ENCODE measurements around the gene WNT9A.
A peak's percentile ranks its signal among the peaks of the same experiment; 100 is the strongest.

Gene WNT9A

DNA sequence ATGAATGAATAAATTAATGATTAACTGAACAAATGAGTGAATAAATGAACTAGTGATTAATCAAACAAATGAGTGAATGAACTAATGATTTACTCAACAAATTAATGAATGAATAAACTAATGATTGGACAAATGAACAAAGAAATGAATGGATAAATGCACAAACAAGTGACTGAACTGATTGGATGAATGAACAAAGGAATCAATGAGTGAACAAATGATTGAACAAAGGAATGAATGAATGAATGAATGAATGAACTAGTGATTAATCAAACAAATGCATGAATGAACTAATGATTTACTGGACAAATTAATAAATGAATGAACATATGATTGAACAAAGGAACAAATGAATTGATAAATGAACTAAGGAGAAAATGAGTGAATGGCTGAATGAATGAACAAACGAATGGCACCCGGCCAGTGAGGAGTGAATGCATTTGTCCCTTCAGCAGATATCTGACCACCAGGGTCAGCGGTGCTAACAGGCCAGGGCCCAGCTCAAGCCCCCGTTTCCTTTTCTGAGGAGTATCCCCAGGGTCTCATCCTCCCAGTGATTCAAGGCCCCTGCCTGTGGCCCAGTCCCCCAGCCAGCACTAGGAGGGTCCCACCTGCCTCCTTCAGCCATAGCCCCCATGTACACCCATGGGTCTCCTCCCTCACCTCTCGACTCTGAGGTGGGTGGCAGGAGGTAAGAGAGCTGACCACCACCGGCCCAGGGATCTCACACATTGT, 49.9 kb downstream of the WNT9A start:
- no peak for DNase-seq (ENCODE audit: low read depth)

- DNase-seq (ENCODE audit: low read depth): no peak
Measured at GRCh38 chr1:227896710-227897655, 50.7 kb downstream of the WNT9A start.

DNA sequence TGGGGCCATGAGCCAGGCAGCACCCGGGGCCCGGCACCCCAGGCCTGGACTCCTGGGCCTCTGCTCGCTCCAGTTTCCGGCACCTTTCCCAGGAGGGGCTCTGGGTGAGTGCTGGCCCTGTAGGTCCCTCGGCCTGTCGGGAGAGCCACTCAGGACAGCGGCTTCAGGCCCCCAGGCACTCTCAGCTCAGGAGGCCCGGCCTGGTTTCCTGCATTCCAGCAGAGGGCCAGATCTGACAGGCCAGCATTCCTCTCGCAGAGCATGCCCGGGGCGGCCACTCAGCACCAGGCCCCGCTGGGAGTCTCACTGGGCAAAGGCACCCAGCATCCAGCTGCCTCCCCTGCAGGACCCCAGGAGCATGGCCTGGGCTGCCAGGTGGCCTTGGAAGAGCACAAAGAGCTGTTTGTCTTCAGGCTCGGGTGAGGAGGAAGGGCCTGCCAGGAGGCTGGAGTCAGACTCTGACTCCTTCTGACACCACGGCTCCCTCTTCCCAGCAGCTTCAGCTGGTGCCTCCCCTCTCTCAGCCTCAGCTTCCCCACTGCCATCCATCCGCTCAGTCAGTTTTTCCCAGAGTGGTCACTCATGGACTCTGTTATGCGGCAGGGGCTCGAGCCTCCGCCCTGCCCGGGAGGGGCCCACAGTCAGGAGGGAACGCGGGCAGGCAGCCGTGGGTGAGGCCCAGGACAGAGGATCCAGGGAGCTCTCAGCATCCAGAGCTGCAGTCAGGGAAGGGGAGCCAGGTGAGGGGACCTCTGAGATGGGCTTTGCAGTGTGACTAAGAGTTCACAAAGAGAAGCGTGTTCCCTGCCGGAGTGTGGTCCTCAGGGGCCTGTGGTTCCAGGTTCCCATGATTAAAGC, 51.7 kb downstream of the WNT9A start:
- peak; percentile 59 for DNase-seq (ENCODE audit: low read depth)

- no peak for DNase-seq (ENCODE audit: low read depth)
Measured at GRCh38 chr1:227894831-227895451, 52.8 kb downstream of the WNT9A start.

- DNase-seq (ENCODE audit: low read depth): no peak
Measured at GRCh38 chr1:227893949-227894721, 53.6 kb downstream of the WNT9A start.

GRCh38 chr1:227893300-227893948, 54.3 kb downstream of the WNT9A start:
- DNase-seq (ENCODE audit: low read depth): no peak

DNA sequence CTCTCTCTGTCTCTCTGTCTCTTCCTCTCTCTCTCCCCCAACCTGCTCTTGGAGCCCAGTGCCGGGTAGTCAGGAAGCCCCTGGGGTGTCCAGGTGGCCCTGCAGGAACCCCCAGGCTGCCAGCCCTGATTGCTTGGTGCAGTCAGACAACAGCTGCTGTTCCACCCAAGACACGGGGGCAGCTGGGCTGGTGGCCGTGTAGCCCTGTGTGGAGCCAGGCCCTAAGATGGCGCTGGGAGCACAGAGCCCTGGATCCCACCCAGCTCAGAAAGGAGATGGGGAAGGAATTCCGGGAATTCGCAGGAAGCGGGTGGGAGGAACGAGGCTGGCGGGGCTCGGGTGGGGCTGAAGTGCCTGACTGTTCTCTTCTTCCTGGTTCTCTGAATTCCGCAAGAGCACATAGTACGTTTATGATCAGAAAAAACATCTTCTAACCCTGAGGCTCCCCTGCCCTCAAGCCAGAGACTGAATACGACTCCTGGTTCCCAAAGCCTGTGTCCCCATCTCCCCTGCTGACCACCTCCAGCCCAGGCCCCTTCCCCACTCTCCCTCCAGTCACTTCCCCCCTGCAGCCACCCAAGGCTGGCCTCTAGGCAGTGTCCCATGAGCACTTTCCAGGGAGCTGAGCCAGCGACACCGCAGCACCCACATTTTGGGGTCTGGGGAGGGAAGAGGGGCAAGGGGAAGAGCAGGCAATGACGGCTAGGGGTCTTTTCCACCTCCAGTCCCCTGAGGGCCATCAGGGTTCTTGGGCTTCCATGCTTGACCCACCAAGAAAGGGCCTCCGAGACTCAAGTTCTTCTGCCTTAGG, 55.0 kb downstream of the WNT9A start:
- peak; percentile 62 for DNase-seq (ENCODE audit: low read depth)

GRCh38 chr1:227891955-227892488, 55.7 kb downstream of the WNT9A start:
- DNase-seq (ENCODE audit: low read depth): no peak

DNA sequence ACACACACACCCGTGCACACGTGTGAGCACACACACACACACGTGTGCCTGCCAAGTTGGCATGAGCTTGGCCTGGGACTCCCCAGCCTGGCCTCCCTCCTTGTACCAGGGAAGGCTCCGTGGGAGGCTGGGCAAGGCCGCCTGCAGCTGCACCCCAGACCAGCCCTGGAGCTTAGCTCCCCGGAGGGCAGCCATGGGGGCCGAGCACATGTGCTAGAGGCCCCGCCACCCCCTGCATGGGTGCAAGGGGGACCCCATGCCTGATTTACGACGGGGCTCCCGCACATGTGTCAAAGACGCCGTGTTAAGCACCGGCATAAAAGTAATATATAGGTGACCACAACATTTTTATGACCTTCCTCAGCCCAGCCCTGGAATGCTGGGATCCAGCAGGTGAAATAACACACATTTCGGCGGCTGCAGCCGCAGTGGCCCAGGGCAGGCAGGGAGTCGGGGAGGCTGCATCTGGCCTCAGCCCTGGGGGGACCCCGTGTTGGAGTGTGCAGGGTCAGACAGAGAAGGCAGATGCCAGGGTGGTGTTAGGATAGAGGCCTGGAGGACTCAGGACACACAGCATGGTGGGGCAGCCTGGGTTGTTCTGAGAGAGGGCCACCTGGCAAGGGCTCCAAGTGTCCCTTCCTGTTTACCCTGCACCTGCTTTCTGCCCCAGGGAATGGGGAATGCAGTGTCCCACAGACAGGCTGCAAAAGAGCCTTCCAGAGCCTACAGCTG, 56.3 kb downstream of the WNT9A start:
- no peak for DNase-seq (ENCODE audit: low read depth)

- no peak for DNase-seq (ENCODE audit: low read depth)
Measured at GRCh38 chr1:227890451-227891222, 57.1 kb downstream of the WNT9A start.

GRCh38 chr1:227889863-227890405, 57.8 kb downstream of the WNT9A start:
- no peak for DNase-seq (ENCODE audit: low read depth)

GRCh38 chr1:227889047-227889862, 58.5 kb downstream of the WNT9A start:
- DNase-seq (ENCODE audit: low read depth): no peak

GRCh38 chr1:227888404-227889046, 59.2 kb downstream of the WNT9A start:
- DNase-seq (ENCODE audit: low read depth): no peak

- DNase-seq (ENCODE audit: low read depth): peak; percentile 7
Measured at GRCh38 chr1:227887697-227888403, 59.9 kb downstream of the WNT9A start.

- peak; percentile 11 for DNase-seq (ENCODE audit: low read depth)
Measured at GRCh38 chr1:227886993-227887696, 60.6 kb downstream of the WNT9A start.

Measured in EH (cell line).